K562 (cell line): ENCODE data around the gene C20orf141.

Experiments used
- DPF2 ChIP-seq: fragments of 450-650 bp; IDR thresholded peaks from 2 replicates; pipeline ENCODE4 v1.6.1; 2016
- ERF ChIP-seq: fragments of 450-650 bp; formaldehyde crosslinking; IDR thresholded peaks from 2 replicates; pipeline ENCODE4 v1.4.0; 2020; ENCODE audit warnings: mild to moderate bottlenecking, mixed read lengths
- GABPA ChIP-seq: fragments of 200-800 bp; sonication (Bioruptor generic); conservative IDR thresholded peaks from 2 replicates; pipeline ENCODE4 v1.6.1; 2016; ENCODE audit warnings: low read depth, missing genetic modification characterization, missing compliant biosample characterization
- HDGF ChIP-seq: fragments of 450-650 bp; IDR thresholded peaks from 2 replicates; pipeline ENCODE4 v1.6.1; 2016
- ZNF274 ChIP-seq: IDR thresholded peaks from 2 replicates; pipeline ENCODE4 v1.6.1; 2011; ENCODE audit warnings: low read depth, mild to moderate bottlenecking, low read length, moderate library complexity, borderline replicate concordance
- TF ChIP-seq, protein P1 (sequence below): sonication (generic); formaldehyde crosslinking; IDR thresholded peaks from 2 replicates; pipeline ENCODE4 v1.8.1; 2022; ENCODE audit warnings: missing genetic modification reagents

DNA sequence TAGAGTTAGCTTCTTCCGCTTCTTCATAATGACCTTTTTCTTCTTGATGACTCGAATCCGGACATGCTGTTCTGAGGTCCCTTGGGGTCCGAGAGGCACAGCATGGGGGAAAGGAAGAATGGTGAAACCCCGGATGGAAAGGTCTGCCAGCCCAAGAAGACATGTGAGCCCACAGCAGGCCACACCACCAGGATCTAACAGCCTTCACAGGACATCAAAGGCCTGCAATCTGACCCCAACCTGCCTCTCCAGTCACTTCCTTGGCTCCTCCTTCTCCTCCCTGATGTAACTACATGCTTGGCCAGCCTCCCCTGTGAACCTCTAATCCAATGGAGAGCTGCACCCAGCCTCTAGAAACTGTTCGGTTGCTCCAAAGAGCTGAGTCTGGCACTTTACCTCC, 16.0 kb upstream of the C20orf141 start:
- TF ChIP-seq, protein P1, sequence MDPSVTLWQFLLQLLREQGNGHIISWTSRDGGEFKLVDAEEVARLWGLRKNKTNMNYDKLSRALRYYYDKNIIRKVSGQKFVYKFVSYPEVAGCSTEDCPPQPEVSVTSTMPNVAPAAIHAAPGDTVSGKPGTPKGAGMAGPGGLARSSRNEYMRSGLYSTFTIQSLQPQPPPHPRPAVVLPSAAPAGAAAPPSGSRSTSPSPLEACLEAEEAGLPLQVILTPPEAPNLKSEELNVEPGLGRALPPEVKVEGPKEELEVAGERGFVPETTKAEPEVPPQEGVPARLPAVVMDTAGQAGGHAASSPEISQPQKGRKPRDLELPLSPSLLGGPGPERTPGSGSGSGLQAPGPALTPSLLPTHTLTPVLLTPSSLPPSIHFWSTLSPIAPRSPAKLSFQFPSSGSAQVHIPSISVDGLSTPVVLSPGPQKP: no peak
- TF ChIP-seq DPF2: no peak
- no peak for TF ChIP-seq ZNF274
- TF ChIP-seq HDGF: no peak
- TF ChIP-seq GABPA (tag): no peak
- TF ChIP-seq ERF: no peak
